ENCODE results near the gene CTDP1. TPM values are rescaled to one million over a fixed set of nuclear protein-coding genes. Genes with fewer than 3 reads are reported as not detected.

Gene CTDP1
- polyA plus RNA-seq, 6 donors from 2014 or later = 2.9 to 15.6 (median 9.0) TPM

DNA sequence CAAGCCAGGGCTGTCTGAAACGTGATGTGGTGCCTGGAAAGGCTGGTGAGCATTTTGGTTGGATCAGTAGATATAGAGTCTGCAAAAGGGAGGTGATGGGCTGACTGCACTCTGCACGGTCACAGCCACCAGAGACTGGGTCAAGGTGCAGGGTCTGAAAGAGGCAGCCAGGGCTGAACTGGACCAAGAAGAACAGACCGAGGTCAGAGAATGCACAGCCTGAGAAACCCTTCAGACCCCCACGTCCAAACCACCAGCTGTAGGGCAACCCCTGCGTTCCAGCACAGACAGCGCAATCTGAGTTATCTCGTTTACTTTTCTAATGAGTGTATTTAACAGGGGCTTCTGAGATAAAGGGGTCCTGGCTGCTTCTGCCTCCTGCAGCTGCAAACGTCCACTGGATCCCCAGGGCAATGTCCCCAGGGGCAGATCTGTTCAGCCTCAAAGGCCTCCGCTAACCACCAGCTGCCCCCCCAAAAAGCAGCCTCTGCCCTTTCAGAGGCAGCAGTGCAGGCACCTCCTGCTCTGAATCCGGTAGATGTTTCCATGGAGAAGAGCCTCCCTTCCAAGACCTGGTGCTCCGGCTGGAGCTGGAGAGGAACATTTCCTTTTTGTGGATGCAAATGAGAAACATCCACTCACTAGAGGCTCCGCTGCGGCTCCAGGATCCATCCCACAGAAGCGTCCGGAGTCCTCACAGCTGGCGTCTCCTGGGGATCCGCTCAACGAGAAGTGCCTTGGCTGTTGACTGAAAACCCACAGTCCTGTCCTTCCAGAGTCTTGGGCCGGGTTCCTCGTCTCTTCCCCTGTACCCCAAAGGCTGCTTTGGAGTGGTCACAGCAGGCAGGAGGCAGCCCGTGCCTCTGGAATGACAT, 117.2 kb downstream of the CTDP1 start:
- no peak for ATAC-seq (ENCODE audit: low read depth in 2 of 2)
- Mint-ChIP-seq H3K4me1 (peaks cover 30 to 34% (median 33%) of the 10 kb centered on the region in 3 donors), H3K4me3 (peak overlapping the region; percentile 50 to 93 (median 84)), H3K27me3 (peaks cover 46 to 53% (median 52%) of the 10 kb centered on the region in 3 donors), H3K27ac (peak overlapping the region in 3 of 6 donors; percentile 2 to 39 (median 14)), H3K9me3 (peaks cover 0 to 4% (median 0%) of the 10 kb centered on the region in 7 donors), H3K36me3 (peaks cover 9 to 31% of the 10 kb centered on the region in 2 donors)
- no peak for DNase-seq

DNA sequence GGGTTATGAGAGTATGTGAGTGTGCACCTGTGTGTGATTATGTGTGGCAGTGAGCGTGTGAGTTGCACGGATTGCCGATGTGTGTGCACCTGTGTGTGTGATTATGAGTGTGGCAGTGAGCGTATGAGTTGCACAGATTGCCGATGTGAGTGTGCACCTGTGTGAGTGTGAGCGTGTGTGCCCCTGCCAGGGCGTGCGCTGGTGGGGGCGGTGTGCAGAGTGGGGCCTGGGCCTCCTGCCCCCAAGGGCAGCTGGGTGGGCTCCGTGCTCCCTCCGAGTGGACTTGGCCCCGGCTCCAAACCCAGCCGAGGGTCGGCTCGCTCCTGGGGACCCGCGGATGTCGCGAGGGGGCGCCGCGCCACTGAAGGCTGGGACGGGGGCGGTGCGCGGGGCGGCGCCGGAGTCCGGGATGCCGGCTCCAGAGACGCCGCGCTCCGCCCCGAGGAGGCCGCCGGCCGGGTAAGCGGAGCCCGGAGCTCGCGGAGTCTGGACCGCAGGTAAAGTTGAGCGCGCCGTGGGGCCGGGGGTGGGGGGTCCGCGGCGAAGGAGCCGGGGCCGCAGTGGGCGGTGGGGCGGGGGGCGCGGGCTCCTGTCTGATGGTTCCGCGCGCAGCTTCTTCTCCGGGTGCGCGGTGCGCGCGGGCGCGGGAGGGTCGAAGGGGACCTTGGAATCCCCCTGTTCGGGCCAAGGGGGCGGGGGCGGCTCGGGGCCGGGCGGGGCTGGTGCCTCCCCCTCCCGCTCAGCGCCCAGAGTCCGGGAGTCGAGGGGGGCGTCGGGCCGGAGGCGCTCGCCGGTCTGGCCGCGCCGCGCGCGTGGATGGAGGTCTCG, 118.1 kb downstream of the CTDP1 start, which contains the start of gene KCNG2:
Gene KCNG2, plus strand, starts transcription at position 421 of the 828 bp plus-strand sequence. CDS start 65,730 bp downstream, outside the sequence.
- Mint-ChIP-seq H3K9me3 (peaks cover 0 to 4% (median 0%) of the 10 kb centered on the region in 7 donors), H3K27ac (peak within 1 kb of the TSS in 3 of 6 donors; percentile 2 to 39 (median 14)), H3K27me3 (peaks cover 45% of the 10 kb centered on the region in 3 donors), H3K4me1 (peaks cover 20 to 25% (median 24%) of the 10 kb centered on the region in 3 donors), H3K36me3 (peaks cover 9 to 31% of the 10 kb centered on the region in 2 donors), H3K4me3 (peak within 1 kb of the TSS; percentile 50 to 93 (median 84))
- DNase-seq (no peak), ATAC-seq (ENCODE audit: low read depth in 2 of 2) (peak; percentile 40 to 57)

DNA sequence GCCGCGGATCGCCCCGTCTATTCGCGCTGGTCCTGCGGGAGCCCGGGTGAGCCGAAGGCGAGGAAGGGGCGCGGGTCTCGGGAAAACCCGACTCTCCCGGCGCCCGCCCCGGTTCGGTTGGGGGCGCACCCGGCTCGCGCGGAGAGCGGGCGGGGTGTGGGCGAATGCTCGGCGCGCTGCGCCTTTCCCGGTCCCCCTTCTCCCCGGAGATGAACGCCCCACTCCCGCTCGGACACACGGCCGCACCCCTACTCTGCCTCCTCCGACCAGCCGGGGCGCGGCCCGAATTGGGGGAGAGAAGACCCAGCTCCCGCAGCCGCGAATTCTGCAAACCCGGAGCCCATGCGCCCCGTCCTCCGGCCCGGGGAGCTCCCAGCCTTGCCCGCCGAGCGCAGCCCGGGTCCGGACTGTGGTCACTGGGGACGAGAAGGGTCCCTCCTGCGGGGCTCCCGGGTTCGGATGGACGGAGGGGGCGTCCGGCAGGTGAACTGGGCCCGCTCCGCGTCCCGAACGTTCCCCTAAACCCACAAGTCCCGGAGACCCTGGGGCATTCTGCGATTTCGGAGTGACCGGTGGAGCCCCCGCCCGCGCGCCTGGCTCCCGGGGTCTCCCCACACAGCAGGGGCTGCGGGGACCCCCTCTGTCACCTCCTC, 118.9 kb downstream of the CTDP1 start:
- DNase-seq (no peak), ATAC-seq (ENCODE audit: low read depth in 2 of 2) (peak in 1 of 2 donors; percentile 13)
- H3K4me1 Mint-ChIP-seq = peaks cover 18 to 19% (median 19%) of the 10 kb centered on the region in 3 donors
- H3K36me3 Mint-ChIP-seq = peaks cover 9 to 31% of the 10 kb centered on the region in 2 donors
- peak overlapping the region in 6 of 8 donors; percentile 46 to 85 (median 70) for H3K4me3 Mint-ChIP-seq
- H3K27ac Mint-ChIP-seq = no peak overlapping the region
- H3K9me3 Mint-ChIP-seq = peaks cover 0 to 4% (median 0%) of the 10 kb centered on the region in 7 donors
- peaks cover 40 to 45% (median 45%) of the 10 kb centered on the region in 3 donors for H3K27me3 Mint-ChIP-seq

DNA sequence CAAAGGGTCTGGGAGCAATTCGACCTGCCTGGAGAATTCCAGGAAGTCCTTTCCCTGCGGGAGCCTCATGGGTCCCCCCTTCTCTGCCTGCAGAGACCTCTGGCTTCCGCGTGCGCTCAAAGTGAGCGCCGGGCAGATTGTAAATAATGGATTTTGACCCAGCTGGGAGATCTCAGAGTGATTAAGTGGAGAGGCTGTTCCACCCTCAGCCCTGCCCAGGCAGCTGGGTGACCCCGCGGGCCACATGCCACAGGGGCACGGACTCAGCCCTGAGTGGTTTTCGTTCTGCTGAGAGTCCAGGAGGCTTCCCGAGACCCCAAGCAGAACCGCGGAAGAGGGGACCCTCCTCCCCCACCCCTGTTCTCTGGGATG, 119.4 kb downstream of the CTDP1 start:
- no peak for ATAC-seq (ENCODE audit: low read depth in 2 of 2)
- peaks cover 39 to 45% (median 45%) of the 10 kb centered on the region in 3 donors for H3K27me3 Mint-ChIP-seq
- peaks cover 18 to 19% (median 19%) of the 10 kb centered on the region in 3 donors for H3K4me1 Mint-ChIP-seq
- peak overlapping the region; percentile 46 to 85 (median 68) for H3K4me3 Mint-ChIP-seq
- peak overlapping the region in 1 of 6 donors; percentile 10 for H3K27ac Mint-ChIP-seq
- no peak for DNase-seq
- H3K36me3 Mint-ChIP-seq = peaks cover 9 to 31% of the 10 kb centered on the region in 2 donors
- H3K9me3 Mint-ChIP-seq = peaks cover 0 to 4% (median 0%) of the 10 kb centered on the region in 7 donors

DNA sequence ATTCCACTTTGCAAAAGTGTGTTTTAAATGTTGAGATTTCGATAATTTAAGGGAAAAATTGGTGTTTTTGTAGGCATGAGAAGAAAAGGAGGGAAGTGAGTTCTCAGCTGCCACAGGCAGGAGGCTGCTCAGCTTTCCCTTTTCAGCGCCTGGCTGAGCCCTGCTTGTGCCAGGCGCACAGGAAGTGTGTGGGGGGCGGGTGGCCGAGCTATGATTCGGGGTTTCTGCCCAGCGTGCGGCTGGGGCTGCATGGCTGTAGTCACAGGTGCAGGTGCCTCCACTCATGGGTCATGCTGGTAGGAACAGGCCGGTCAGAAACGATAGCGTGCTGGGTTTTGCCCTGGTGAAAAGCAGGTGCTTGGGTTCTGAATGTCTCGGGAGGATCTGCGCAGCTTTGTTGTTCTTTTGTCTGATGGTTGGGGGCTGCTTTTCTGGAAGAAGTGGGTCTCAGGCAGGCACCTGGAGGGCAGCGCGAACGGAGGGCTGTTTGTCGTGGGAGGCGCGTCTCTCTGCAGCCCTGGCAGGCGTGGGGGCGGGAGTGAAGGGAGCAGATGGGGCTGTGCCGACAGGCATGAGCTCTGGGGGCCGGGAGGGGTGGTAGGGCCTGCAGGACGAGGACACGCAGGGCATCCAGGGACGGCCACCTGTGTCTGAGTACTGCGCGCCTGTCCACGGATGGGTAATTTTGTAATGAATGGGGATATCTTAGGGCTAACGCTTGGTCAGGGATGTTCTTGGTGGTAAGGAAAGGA, 120.2 kb downstream of the CTDP1 start:
- peaks cover 18 to 19% (median 19%) of the 10 kb centered on the region in 3 donors for H3K4me1 Mint-ChIP-seq
- H3K27ac Mint-ChIP-seq = peak overlapping the region in 3 of 6 donors; percentile 10 to 74 (median 38)
- H3K36me3 Mint-ChIP-seq = peaks cover 4 to 23% of the 10 kb centered on the region in 2 donors
- H3K9me3 Mint-ChIP-seq = peaks cover 0 to 4% (median 0%) of the 10 kb centered on the region in 7 donors
- H3K4me3 Mint-ChIP-seq = peak overlapping the region; percentile 46 to 85 (median 70)
- peaks cover 31 to 38% (median 38%) of the 10 kb centered on the region in 3 donors for H3K27me3 Mint-ChIP-seq
- ATAC-seq (ENCODE audit: low read depth in 2 of 2) (peak; percentile 50 to 53), DNase-seq (no peak)

DNA sequence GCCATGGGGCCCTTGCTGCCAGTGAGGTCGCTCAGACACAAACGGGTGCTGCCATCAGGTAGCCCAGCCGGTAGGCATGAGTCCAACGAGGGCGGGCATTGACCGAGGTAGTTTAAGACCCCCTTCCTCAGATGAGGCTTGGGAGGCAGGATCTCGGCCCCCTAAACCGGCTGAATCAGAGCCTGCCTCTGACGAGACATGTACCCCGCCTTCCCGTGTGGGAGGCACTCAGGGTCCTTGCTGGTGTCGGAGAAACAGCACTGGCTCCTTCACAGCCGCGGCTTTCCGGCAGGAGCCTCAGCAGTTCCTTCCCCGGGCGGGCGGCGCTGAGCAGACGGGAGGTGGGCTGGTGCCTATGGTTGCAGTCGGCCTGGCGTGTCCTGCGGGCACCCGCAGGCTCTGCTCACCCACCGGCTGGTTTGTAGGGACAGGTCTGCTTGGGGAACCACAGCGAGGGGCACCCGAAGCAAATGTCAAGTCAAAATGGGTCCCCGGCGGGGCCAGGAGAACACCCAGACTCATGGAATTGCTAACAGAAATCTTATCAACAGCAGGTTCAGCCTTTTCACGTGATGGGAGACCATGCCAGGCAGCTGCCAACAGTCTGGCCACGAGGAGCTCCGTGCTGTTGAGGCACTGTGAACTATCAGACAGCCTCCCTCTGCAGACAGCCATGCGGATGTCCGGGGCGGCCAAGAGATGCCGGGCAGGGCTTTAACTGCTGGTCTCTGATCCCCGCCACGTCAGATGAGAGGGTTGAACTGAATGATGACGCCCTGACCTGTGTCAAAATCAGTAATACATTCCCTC, 121.0 kb downstream of the CTDP1 start:
- H3K36me3 Mint-ChIP-seq = peaks cover 4 to 17% of the 10 kb centered on the region in 2 donors
- H3K9me3 Mint-ChIP-seq = peaks cover 0 to 4% (median 0%) of the 10 kb centered on the region in 7 donors
- ATAC-seq (ENCODE audit: low read depth in 2 of 2) = no peak
- peaks cover 22 to 24% (median 22%) of the 10 kb centered on the region in 3 donors for H3K4me1 Mint-ChIP-seq
- DNase-seq = no peak
- no peak overlapping the region for H3K27ac Mint-ChIP-seq
- H3K27me3 Mint-ChIP-seq = peaks cover 27 to 33% (median 30%) of the 10 kb centered on the region in 3 donors
- H3K4me3 Mint-ChIP-seq = peak overlapping the region in 4 of 8 donors; percentile 25 to 83 (median 68)

DNA sequence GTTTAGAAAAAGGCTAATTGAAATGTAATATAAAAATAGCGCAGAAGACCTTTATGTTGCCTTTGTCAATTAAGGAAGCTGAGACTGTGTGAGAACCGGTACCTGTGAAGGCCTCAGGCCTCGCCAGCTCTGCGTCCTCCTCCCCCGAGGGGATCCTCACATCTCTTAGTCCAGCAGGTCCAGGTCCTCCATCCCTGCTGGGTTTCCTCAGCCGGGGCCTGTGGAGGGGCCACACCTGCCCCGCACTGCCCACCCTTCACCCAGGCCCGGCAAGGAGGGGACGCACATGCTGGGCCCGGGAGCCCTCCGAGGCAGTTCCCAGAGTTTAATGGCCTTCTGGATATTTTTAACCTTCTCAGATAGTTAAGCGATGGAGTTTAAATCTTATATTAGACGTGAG, 121.6 kb downstream of the CTDP1 start:
- no peak overlapping the region for H3K27ac Mint-ChIP-seq
- ATAC-seq (ENCODE audit: low read depth in 2 of 2) = no peak
- H3K4me3 Mint-ChIP-seq = peak overlapping the region in 1 of 8 donors; percentile 25
- peaks cover 4 to 17% of the 10 kb centered on the region in 2 donors for H3K36me3 Mint-ChIP-seq
- peaks cover 26 to 28% (median 26%) of the 10 kb centered on the region in 3 donors for H3K4me1 Mint-ChIP-seq
- H3K27me3 Mint-ChIP-seq = peaks cover 25 to 30% (median 30%) of the 10 kb centered on the region in 3 donors
- H3K9me3 Mint-ChIP-seq = peaks cover 0 to 4% (median 0%) of the 10 kb centered on the region in 7 donors
- DNase-seq = no peak

DNA sequence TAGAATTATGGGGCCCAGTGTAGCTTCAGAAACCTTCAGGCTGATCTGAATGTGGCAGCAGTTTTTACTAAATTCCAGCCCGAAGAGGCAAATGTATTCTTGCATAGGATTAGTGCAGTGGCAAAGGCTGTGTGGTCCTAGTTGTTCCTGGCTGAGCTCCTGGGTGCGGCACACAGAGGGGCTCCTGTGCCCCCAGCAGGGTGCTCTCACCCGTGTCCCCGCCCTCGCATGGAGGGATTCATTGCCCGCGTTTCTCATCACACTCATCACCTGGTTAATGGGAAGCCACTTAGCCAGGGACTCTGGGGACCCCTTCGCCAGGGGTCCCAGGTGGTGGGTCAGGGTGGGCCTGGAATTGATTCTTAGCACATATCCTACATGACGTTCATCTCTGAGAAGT, 122.0 kb downstream of the CTDP1 start:
- H3K4me3 Mint-ChIP-seq = peak overlapping the region in 1 of 8 donors; percentile 28
- H3K9me3 Mint-ChIP-seq = peaks cover 0 to 4% (median 0%) of the 10 kb centered on the region in 7 donors
- H3K27me3 Mint-ChIP-seq = peaks cover 21 to 26% (median 26%) of the 10 kb centered on the region in 3 donors
- ATAC-seq (ENCODE audit: low read depth in 2 of 2) = no peak
- H3K4me1 Mint-ChIP-seq = peaks cover 26 to 30% (median 26%) of the 10 kb centered on the region in 3 donors
- peaks cover 4 to 17% of the 10 kb centered on the region in 2 donors for H3K36me3 Mint-ChIP-seq
- no peak overlapping the region for H3K27ac Mint-ChIP-seq
- no peak for DNase-seq

DNA sequence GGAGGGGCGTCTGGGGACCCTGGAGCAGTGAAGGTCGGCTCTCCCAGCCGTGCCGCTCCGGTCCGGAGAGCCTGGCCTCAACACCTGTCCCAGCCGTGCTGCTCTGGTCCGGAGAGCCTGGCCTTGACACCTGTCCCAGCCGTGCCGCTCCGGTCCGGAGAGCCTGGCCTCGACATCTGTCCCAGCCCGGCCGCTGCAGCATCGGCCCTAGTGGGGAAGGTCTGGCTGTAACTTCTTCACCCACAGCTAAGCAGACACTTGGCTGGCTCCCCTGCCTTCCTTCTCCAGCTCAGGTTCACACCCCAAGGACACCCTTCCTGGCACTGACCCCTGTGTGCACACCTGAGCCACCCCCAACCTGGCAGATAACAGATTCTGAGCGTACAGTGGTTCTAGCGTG, 122.7 kb downstream of the CTDP1 start:
- H3K27ac Mint-ChIP-seq = no peak overlapping the region
- peaks cover 2 to 13% of the 10 kb centered on the region in 2 donors for H3K36me3 Mint-ChIP-seq
- ATAC-seq (ENCODE audit: low read depth in 2 of 2) (no peak), DNase-seq (no peak)
- peaks cover 23 to 26% (median 24%) of the 10 kb centered on the region in 3 donors for H3K4me1 Mint-ChIP-seq
- peaks cover 0 to 1% (median 0%) of the 10 kb centered on the region in 7 donors for H3K9me3 Mint-ChIP-seq
- H3K27me3 Mint-ChIP-seq = peaks cover 18 to 21% (median 20%) of the 10 kb centered on the region in 3 donors
- no peak overlapping the region for H3K4me3 Mint-ChIP-seq

DNA sequence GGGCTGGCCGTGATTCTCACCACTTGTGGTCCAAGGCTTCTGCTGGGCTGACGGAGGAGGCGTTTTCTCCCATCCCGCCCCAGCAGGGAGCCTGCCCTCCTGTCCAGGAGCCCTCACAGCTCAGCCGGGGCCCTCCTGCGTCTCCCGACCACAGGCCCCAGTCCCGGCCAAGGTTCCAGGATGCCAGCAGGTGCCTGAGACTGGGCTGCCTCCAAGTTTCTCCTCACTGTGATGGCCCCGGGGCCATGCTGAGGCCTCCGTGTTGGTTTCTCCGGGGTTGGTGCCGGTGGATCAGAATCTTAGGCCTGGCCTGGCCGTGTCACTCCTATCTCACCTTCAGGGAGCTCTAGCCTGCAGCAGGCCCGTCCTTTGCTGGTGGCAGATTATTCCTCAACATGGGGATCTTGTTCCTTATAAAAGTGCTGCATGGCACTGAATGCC, 124.0 kb downstream of the CTDP1 start:
- DNase-seq = no peak
- Mint-ChIP-seq H3K9me3 (no peaks in the 10 kb centered on the region), H3K36me3 (peaks cover 0 to 9% of the 10 kb centered on the region in 2 donors), H3K4me1 (peaks cover 20 to 24% (median 21%) of the 10 kb centered on the region in 3 donors), H3K27ac (peak overlapping the region in 1 of 6 donors; percentile 72), H3K27me3 (peaks cover 15 to 17% (median 15%) of the 10 kb centered on the region in 3 donors), H3K4me3 (no peak overlapping the region)
- ATAC-seq (ENCODE audit: low read depth in 2 of 2) = no peak
